Heart left ventricle (tissue), 16 donors: ENCODE data around the gene PRKG1. TPM values are rescaled to one million over a fixed set of nuclear protein-coding genes. Genes with fewer than 3 reads are reported as not detected.

Experiments
- ATAC-seq, 4 donors: fragments of 200-7000 bp; cut with Tn5 transposase; one replicate each; pipeline ENCODE4 v1.9.1; 2020 to 2022; ENCODE audit warnings: moderate library complexity in 4 of 4, mild to moderate bottlenecking in 3 of 4, moderate number of reproducible peaks in 1 of 4
- DNase-seq, 5 donors: peaks; one replicate each; pipeline ENCODE4 v3.0.0-alpha.2; 2020
- H3K27ac ChIP-seq, 12 donors: fragments of 200-600 bp; sonication (generic) in 4 of 12; one replicate each; pipeline versions ENCODE4 v1.5.0 to v1.8.0; 2016 to 2022; ENCODE audit warnings: mild to moderate bottlenecking in 2 of 12
- H3K27me3 ChIP-seq, 9 donors: fragments of 200-600 bp; sonication (generic) in 2 of 9; one replicate each; pipeline versions ENCODE4 v1.5.1 to v1.8.0; 2016 to 2022; ENCODE audit warnings: mild to moderate bottlenecking in 3 of 9
- H3K36me3 ChIP-seq, 9 donors: fragments of 200-600 bp; sonication (generic) in 2 of 9; one replicate each; pipeline versions ENCODE4 v1.5.0 to v1.8.0; 2018 to 2022; ENCODE audit warnings: mild to moderate bottlenecking in 2 of 9
- H3K4me1 ChIP-seq, 12 donors: fragments of 200-600 bp; sonication (generic) in 4 of 12; one replicate each; pipeline versions ENCODE4 v1.5.0 to v1.8.0; 2016 to 2022; ENCODE audit warnings: mild to moderate bottlenecking in 3 of 12
- H3K4me3 ChIP-seq, 12 donors: fragments of 200-600 bp; sonication (generic) in 4 of 12; one replicate each; pipeline versions ENCODE4 v1.5.0 to v1.8.0; 2017 to 2022; ENCODE audit warnings: mild to moderate bottlenecking in 9 of 12, moderate library complexity in 4 of 12
- H3K9me3 ChIP-seq, 12 donors: fragments of 200-600 bp; sonication (generic) in 4 of 12; one replicate each; pipeline versions ENCODE4 v1.5.0 to v1.8.0; 2016 to 2022; ENCODE audit warnings: mild to moderate bottlenecking in 1 of 12
- CTCF ChIP-seq, 12 donors: fragments of 200-600 bp; sonication (generic) in 4 of 12; IDR thresholded peaks; one replicate each; pipeline versions ENCODE4 v1.5.0 to v1.8.0; 2018 to 2022; ENCODE audit warnings: antibody characterized with exemption in 12 of 12, mild to moderate bottlenecking in 5 of 12
- POLR2A ChIP-seq, 2 donors: fragments of 450-650 bp; IDR thresholded peaks; one replicate each; pipeline ENCODE4 v1.6.1; 2017; ENCODE audit warnings: antibody characterized with exemption in 2 of 2, mild to moderate bottlenecking in 2 of 2, moderate library complexity in 2 of 2
- WGBS, 4 donors: extraction: QIAGEN DNeasy Blood & Tissue Kit in 2 of 4; methylation state at CpG; one replicate each; pipeline versions ENCODE4 v1.1.5 to v1.1.7; 2013 to 2018; 5-methylcytosine and 5-hydroxymethylcytosine counted together
- intact Hi-C, 10 donors: fragments of 100-400 bp; cut with DNase I; formaldehyde crosslinking; loops; one replicate each; pipeline versions ENCODE4 v1.11.1 to v1.14.2; 2022
- polyA plus RNA-seq, 2 donors: library from polyadenylated mRNA; stranded (reverse); fragments of 200-250 nt; gene quantifications; one replicate each; pipeline ENCODE4 v1.2.3, GENCODE V29; 2013
- total RNA-seq, 9 donors: library from RNA; depleted of rRNA in 2 of 9; stranded (reverse); fragments of >200 nt in 2 of 9; fragmentation: NEBNext Ultra II Directional in 3 of 9; extraction: Animal tissue kit (Norgen Biotek cat#: 25700) in 3 of 9; gene quantifications; one replicate each; pipeline versions ENCODE4 v1.1.0 to v1.2.4, GENCODE V29; 2016 to 2023
- donor health status: ischemic (EF 13 %, LVEDD 7.1; RV severe dilation, severe dysfunction).
- donor health status: healthy with polysubstance abuse.
- donor health status: DM: no; HTN: yes; CAD: no.
- donor health status: DM: no; HTN: no; CAD: no.
- donor health status: ischemic (EF 25% LVEDD 6.9; RV normal size, moderate dysfunction).
- donor health status: ischemic (EF 25% LVEDD 5.7; RV mildly dilated, moderate dysfunction).
- donor health status: healthy.
- donor health status: DM: yes; HTN: yes; CAD: no.
- donor health status: ischemic (EF 35%, LVEDD 5.7; RV mildly dilated, moderate dysfunction).
- donor health status: nonischemic (EF 11% LVEDD 7.7; RV severe dilation, severe dysfunction).
- donor health status: DM: yes; HTN: yes; CAD: no.
- donor health status: PGD.
- donor health status: ischemic (EF 29% LVEDD 5.4; RV normal size, mild dysfunction).
- donor health status: nonischemic (EF 23%, LVEDD 6.1; RV moderate dilation, normal function).

Gene PRKG1
- total and polyA plus RNA-seq, 11 donors = 5.5 to 37.3 (median 29.3) TPM

- TF ChIP-seq POLR2A (IDR thresholded peaks at IDR 0.05) = no peak
- TF ChIP-seq CTCF (IDR thresholded peaks at IDR 0.05) = no peak
- Histone ChIP-seq H3K4me3 (no peak overlapping the region), H3K27me3 (no peaks in the 10 kb centered on the region), H3K27ac (no peak overlapping the region), H3K4me1 (no peaks in the 10 kb centered on the region), H3K36me3 (no peaks in the 10 kb centered on the region), H3K9me3 (peaks cover 0 to 3% (median 0%) of the 10 kb centered on the region in 12 donors)
- no peak for ATAC-seq
- DNase-seq = no peak
- 69 to 85% (median 84%) methylated on average over 1 of the region's 1 CpG for WGBS, 4 donors
- intact Hi-C loops = no loop called here
Measured at GRCh38 chr10:51169111-51169510, 94.8 kb downstream of the PRKG1 start.

GRCh38 chr10:51170518-51171245 lies 96.4 kb downstream of the PRKG1 start:
- ATAC-seq (peak in 1 of 4 donors; percentile 26), DNase-seq (no peak)
- peaks cover 0 to under 1% (median 0%) of the 10 kb centered on the region in 12 donors for H3K9me3 ChIP-seq
- no peaks in the 10 kb centered on the region for H3K36me3 ChIP-seq
- intact Hi-C loops = no loop called here
- 59 to 93% (median 77%) methylated on average over 2 of the region's 2 CpGs for WGBS, 4 donors
- no peaks in the 10 kb centered on the region for H3K4me1 ChIP-seq
- no peak overlapping the region for H3K27ac ChIP-seq
- no peak overlapping the region for H3K4me3 ChIP-seq
- TF ChIP-seq POLR2A (IDR thresholded peaks at IDR 0.05) (no peak), CTCF (IDR thresholded peaks at IDR 0.05) (no peak)
- H3K27me3 ChIP-seq = no peaks in the 10 kb centered on the region

- peak in 1 of 4 donors; percentile 41 for ATAC-seq
- H3K27me3 ChIP-seq = no peaks in the 10 kb centered on the region
Measured at GRCh38 chr10:51171946-51172345, 97.7 kb downstream of the PRKG1 start.

More at GRCh38 chr10:51171946-51172345, 97.7 kb downstream of the PRKG1 start:
- H3K9me3 ChIP-seq = no peaks in the 10 kb centered on the region
- TF ChIP-seq CTCF (IDR thresholded peaks at IDR 0.05) (no peak), POLR2A (IDR thresholded peaks at IDR 0.05) (no peak)
- H3K4me3 ChIP-seq = no peak overlapping the region
- peak overlapping the region in 1 of 12 donors; percentile 14 for H3K27ac ChIP-seq
- no peaks in the 10 kb centered on the region for H3K36me3 ChIP-seq
- 92 to 95% (median 93%) methylated on average over 2 of the region's 2 CpGs for WGBS, 4 donors
- intact Hi-C loops = no loop called here
- peaks cover 0 to 5% (median 0%) of the 10 kb centered on the region in 12 donors for H3K4me1 ChIP-seq
- DNase-seq = no peak
